K562 (cell line): ENCODE data around the gene LIN28A. TPM values are rescaled to one million over a fixed set of nuclear protein-coding genes. Genes with fewer than 3 reads are reported as not detected.

Experiments used
- FOXJ2 ChIP-seq: fragments of 200-800 bp; sonication (Bioruptor generic); IDR thresholded peaks from 2 replicates; pipeline ENCODE4 v1.6.1; 2016; ENCODE audit warnings: missing genetic modification characterization, missing compliant biosample characterization
- JUND ChIP-seq, 2 experiments: IDR thresholded peaks; 2 replicates in 1 of 2; 3 replicates in 1 of 2; pipeline ENCODE4 v1.6.1; 2011; ENCODE audit warnings: borderline replicate concordance in 2 of 2, low read depth in 2 of 2, low read length in 2 of 2, improper control_type of control experiment in 1 of 2, missing biosample characterization in 1 of 2, missing genetic modification characterization in 1 of 2, missing genetic modification reagents in 1 of 2
- KDM2B ChIP-seq: fragments of 250-450 bp; sonication (Bioruptor Pico); IDR thresholded peaks from 2 replicates; pipeline ENCODE4 v1.8.0; 2021; ENCODE audit warnings: mild to moderate bottlenecking, moderate library complexity
- L3MBTL2 ChIP-seq: fragments of 450-650 bp; IDR thresholded peaks from 2 replicates; pipeline ENCODE4 v1.6.1; 2016; ENCODE audit warnings: mild to moderate bottlenecking, moderate library complexity
- RBFOX2 ChIP-seq: fragments of 200-400 bp; formaldehyde crosslinking; IDR thresholded peaks from 2 replicates; pipeline ENCODE4 v1.6.1; 2017; ENCODE audit warnings: low read depth, mild to moderate bottlenecking, low read length, moderate library complexity
- TAL1 ChIP-seq: fragments of 450-650 bp; IDR thresholded peaks from 2 replicates; pipeline ENCODE4 v1.6.1; 2016; ENCODE audit warnings: mild to moderate bottlenecking
- ZFP1 ChIP-seq: fragments of 450-650 bp; formaldehyde crosslinking; IDR thresholded peaks from 2 replicates; pipeline ENCODE4 v1.4.0; 2020; ENCODE audit warnings: mild to moderate bottlenecking, mixed read lengths
- polyA plus RNA-seq, 8 experiments: library from polyadenylated mRNA; depleted of rRNA in 4 of 8; stranded (reverse) in 5 of 8; unstranded in 3 of 8; fragments of >200 nt; fragmentation: Nextera tagmentation in 2 of 8; fragmentation: Illumina TruSeq in 1 of 8; extraction: Ambion mirVana in 2 of 8; extraction: Trizol in 1 of 8; gene quantifications; 2 replicates each; pipeline versions ENCODE4 v1.2.1 to v1.2.3, GENCODE V29; 2011 to 2014; ENCODE audit warnings: inconsistent platforms in 1 of 8, missing spikeins in 1 of 8
- total RNA-seq, 7 experiments: library from RNA; depleted of rRNA in 6 of 7; stranded (reverse); fragments of >200 nt in 6 of 7; fragmentation: Illumina TruSeq in 2 of 7; extraction: Trizol in 2 of 7; gene quantifications; 2 replicates each; pipeline versions ENCODE4 v1.2.1 to v1.2.3, GENCODE V29; 2011 to 2021; ENCODE audit warnings: low replicate concordance in 1 of 7
- TF ChIP-seq, protein P1 (sequence below), 2 experiments: fragments of 450-650 bp in 1 of 2; sonication (generic) in 1 of 2; formaldehyde crosslinking in 1 of 2; IDR thresholded peaks in 1 of 2; conservative IDR thresholded peaks in 1 of 2; 2 replicates each; pipeline versions ENCODE4 v1.6.1 to v1.8.1; 2016 to 2023; ENCODE audit warnings: mild to moderate bottlenecking in 2 of 2, moderate library complexity in 2 of 2, inconsistent platforms in 1 of 2, missing genetic modification reagents in 1 of 2
- TF ChIP-seq, protein P2 (sequence below): sonication (generic); formaldehyde crosslinking; IDR thresholded peaks from 2 replicates; pipeline ENCODE4 v1.8.0; 2022; ENCODE audit warnings: mild to moderate bottlenecking, missing genetic modification reagents, borderline replicate concordance
- TF ChIP-seq, protein P3 (sequence below), 2 experiments: fragments of 450-650 bp in 1 of 2; sonication (generic) in 1 of 2; formaldehyde crosslinking in 1 of 2; IDR thresholded peaks; 2 replicates each; pipeline versions ENCODE4 v1.7.1 to v1.9.0; 2016 to 2022; ENCODE audit warnings: inconsistent platforms in 1 of 2, mild to moderate bottlenecking in 1 of 2, missing genetic modification reagents in 1 of 2
- TF ChIP-seq, protein P4 (sequence below), 2 experiments: IDR thresholded peaks; 2 replicates each; pipeline ENCODE4 v1.6.1; 2011; ENCODE audit warnings: borderline replicate concordance in 1 of 2, control low read depth in 1 of 2, low read depth in 1 of 2, low read length in 1 of 2, mild to moderate bottlenecking in 1 of 2, mixed read lengths in 1 of 2, moderate library complexity in 1 of 2; ENCODE audit not compliant: insufficient read depth in 1 of 2, insufficient read length in 1 of 2, poor library complexity in 1 of 2, severe bottlenecking in 1 of 2; ENCODE audit errors: extremely low read depth in 1 of 2

LIN28A gene
- total and polyA plus RNA-seq, 9 of the 15 experiments (the other 6 are each of a cell fraction or from before 2014, with no cell fraction given): 0.80 to 5.4 (median 3.9) TPM

DNA sequence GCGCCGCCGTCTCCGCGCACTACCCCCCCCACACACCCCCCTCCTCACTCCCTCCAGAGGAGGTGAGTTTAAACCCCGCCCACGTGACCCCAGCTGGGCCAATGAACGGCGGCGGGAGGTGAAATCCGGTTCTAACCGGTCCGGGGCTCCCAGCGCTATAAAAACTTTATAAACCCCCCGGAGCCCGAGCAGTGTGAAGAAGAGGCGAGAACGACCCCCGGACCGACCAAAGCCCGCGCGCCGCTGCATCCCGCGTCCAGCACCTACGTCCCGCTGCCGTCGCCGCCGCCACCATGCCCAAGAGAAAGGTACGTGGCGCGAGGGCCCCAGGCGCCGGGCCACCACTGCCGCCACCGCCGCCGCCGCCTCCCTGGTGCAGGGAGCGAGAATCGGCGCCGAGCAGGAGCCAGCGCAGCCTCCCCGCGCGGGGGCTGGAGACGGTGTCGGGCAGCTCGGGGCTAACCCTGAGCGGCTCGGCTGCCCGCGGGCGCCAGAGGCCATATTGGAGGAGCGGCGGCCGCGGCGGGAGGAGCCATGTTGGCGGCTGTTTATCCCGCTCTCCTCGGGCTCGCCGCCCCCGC is 61.8 kb downstream of the LIN28A start, which contains the start of gene HMGN2 (continued):
- TF ChIP-seq, protein P1, sequence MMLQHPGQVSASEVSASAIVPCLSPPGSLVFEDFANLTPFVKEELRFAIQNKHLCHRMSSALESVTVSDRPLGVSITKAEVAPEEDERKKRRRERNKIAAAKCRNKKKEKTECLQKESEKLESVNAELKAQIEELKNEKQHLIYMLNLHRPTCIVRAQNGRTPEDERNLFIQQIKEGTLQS (IDR thresholded peaks at IDR 0.05): no peak
- TF ChIP-seq, protein P1 (CRISPR knock-in tag; conservative IDR thresholded peaks at IDR 0.05): 0 out of 2 replicates have a peak, but pooled peaks have one; percentile 15
- TF ChIP-seq KDM2B (CRISPR knock-in tag) (peak; percentile 91; the same call in 1 of the 2 replicates), L3MBTL2 (no peak), ZFP1 (0 out of 2 replicates have a peak, but pooled peaks have one; percentile 35), TAL1 (no peak), JUND (IDR thresholded peaks at IDR 0.05; ENCODE audit: borderline replicate concordance, low read depth, low read length) (peak; percentile 41; the same call in 1 of the 2 replicates), JUND (tag; IDR thresholded peaks at IDR 0.05; ENCODE audit: borderline replicate concordance, low read depth, low read length) (no peak; the same call in 2 of the 3 replicates), FOXJ2 (peak; percentile 31; the same call in 1 of the 2 replicates), RBFOX2 (peak; percentile 94)
- TF ChIP-seq, protein P2, sequence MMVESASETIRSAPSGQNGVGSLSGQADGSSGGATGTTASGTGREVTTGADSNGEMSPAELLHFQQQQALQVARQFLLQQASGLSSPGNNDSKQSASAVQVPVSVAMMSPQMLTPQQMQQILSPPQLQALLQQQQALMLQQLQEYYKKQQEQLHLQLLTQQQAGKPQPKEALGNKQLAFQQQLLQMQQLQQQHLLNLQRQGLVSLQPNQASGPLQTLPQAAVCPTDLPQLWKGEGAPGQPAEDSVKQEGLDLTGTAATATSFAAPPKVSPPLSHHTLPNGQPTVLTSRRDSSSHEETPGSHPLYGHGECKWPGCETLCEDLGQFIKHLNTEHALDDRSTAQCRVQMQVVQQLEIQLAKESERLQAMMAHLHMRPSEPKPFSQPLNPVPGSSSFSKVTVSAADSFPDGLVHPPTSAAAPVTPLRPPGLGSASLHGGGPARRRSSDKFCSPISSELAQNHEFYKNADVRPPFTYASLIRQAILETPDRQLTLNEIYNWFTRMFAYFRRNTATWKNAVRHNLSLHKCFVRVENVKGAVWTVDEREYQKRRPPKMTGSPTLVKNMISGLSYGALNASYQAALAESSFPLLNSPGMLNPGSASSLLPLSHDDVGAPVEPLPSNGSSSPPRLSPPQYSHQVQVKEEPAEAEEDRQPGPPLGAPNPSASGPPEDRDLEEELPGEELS (CRISPR knock-in tag): no peak; the same call in 1 of the 2 replicates
- TF ChIP-seq, protein P3, sequence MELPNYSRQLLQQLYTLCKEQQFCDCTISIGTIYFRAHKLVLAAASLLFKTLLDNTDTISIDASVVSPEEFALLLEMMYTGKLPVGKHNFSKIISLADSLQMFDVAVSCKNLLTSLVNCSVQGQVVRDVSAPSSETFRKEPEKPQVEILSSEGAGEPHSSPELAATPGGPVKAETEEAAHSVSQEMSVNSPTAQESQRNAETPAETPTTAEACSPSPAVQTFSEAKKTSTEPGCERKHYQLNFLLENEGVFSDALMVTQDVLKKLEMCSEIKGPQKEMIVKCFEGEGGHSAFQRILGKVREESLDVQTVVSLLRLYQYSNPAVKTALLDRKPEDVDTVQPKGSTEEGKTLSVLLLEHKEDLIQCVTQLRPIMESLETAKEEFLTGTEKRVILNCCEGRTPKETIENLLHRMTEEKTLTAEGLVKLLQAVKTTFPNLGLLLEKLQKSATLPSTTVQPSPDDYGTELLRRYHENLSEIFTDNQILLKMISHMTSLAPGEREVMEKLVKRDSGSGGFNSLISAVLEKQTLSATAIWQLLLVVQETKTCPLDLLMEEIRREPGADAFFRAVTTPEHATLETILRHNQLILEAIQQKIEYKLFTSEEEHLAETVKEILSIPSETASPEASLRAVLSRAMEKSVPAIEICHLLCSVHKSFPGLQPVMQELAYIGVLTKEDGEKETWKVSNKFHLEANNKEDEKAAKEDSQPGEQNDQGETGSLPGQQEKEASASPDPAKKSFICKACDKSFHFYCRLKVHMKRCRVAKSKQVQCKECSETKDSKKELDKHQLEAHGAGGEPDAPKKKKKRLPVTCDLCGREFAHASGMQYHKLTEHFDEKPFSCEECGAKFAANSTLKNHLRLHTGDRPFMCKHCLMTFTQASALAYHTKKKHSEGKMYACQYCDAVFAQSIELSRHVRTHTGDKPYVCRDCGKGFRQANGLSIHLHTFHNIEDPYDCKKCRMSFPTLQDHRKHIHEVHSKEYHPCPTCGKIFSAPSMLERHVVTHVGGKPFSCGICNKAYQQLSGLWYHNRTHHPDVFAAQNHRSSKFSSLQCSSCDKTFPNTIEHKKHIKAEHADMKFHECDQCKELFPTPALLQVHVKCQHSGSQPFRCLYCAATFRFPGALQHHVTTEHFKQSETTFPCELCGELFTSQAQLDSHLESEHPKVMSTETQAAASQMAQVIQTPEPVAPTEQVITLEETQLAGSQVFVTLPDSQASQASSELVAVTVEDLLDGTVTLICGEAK (IDR thresholded peaks at IDR 0.05): peak; percentile 97
- TF ChIP-seq, protein P3 (CRISPR knock-in tag; IDR thresholded peaks at IDR 0.05): peak; percentile 95
- TF ChIP-seq, protein P4, sequence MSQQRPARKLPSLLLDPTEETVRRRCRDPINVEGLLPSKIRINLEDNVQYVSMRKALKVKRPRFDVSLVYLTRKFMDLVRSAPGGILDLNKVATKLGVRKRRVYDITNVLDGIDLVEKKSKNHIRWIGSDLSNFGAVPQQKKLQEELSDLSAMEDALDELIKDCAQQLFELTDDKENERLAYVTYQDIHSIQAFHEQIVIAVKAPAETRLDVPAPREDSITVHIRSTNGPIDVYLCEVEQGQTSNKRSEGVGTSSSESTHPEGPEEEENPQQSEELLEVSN (IDR thresholded peaks at IDR 0.05; ENCODE audit: borderline replicate concordance in 1 of 2, extremely low read depth in 1 of 2, insufficient read depth in 1 of 2, insufficient read length in 1 of 2, low read depth in 1 of 2, low read length in 1 of 2, poor library complexity in 1 of 2, severe bottlenecking in 1 of 2): no peak
